ENCODE data around the gene GGA1.
A peak's percentile ranks its signal among the peaks of the same experiment; 100 is the strongest.
"Not testable (repeated sequence)": the region's sequence is repeated elsewhere in the genome, so short reads cannot be mapped to it uniquely, and the experiment has no call there.

GGA1 gene

GRCh38 chr22:37570661-37570976 lies 38.0 kb upstream of the GGA1 start:
- DNase-seq (ENCODE audit: low read depth), result no peak

GRCh38 chr22:37571258-37571991 lies 37.2 kb upstream of the GGA1 start:
- DNase-seq (ENCODE audit: low read depth), result no peak

- DNase-seq (ENCODE audit: low read depth), result no peak
Observed at GRCh38 chr22:37571992-37572373, 36.7 kb upstream of the GGA1 start.

- DNase-seq (ENCODE audit: low read depth), result no peak
Observed at GRCh38 chr22:37575490-37576003, 33.1 kb upstream of the GGA1 start.

GRCh38 chr22:37578002-37578401 lies 30.6 kb upstream of the GGA1 start:
- DNase-seq (ENCODE audit: low read depth), result no peak

GRCh38 chr22:37581504-37581903 lies 27.1 kb upstream of the GGA1 start:
- no peak for DNase-seq (ENCODE audit: low read depth)

GRCh38 chr22:37582526-37582925 lies 26.1 kb upstream of the GGA1 start:
- DNase-seq (ENCODE audit: low read depth), result no peak

GRCh38 chr22:37588546-37589215 lies 20.0 kb upstream of the GGA1 start:
- DNase-seq (ENCODE audit: low read depth), result no peak

- no peak for DNase-seq (ENCODE audit: low read depth)
Observed at GRCh38 chr22:37589636-37590035, 19.0 kb upstream of the GGA1 start.

- DNase-seq (ENCODE audit: low read depth), result not testable (repeated sequence)
Observed at GRCh38 chr22:37591081-37591480, 17.6 kb upstream of the GGA1 start.

GRCh38 chr22:37591823-37592404 lies 16.7 kb upstream of the GGA1 start:
- DNase-seq (ENCODE audit: low read depth), result no peak

- DNase-seq (ENCODE audit: low read depth), result no peak
Observed at GRCh38 chr22:37594237-37594636, 14.4 kb upstream of the GGA1 start.

GRCh38 chr22:37599153-37599552 lies 9.5 kb upstream of the GGA1 start:
- no peak for DNase-seq (ENCODE audit: low read depth)

- DNase-seq (ENCODE audit: low read depth), result no peak
Observed at GRCh38 chr22:37601203-37601539, 7.5 kb upstream of the GGA1 start.

- DNase-seq (ENCODE audit: low read depth), result peak; percentile 31
Observed at GRCh38 chr22:37601540-37602442, 6.8 kb upstream of the GGA1 start.

GRCh38 chr22:37602546-37603277 lies 5.9 kb upstream of the GGA1 start:
- not testable (repeated sequence) for DNase-seq (ENCODE audit: low read depth)

- no peak for DNase-seq (ENCODE audit: low read depth)
Observed at GRCh38 chr22:37604074-37604473, 4.6 kb upstream of the GGA1 start.

- no peak for DNase-seq (ENCODE audit: low read depth)
Observed at GRCh38 chr22:37604875-37605274, 3.8 kb upstream of the GGA1 start.

- DNase-seq (ENCODE audit: low read depth), result peak; percentile 26
Observed at GRCh38 chr22:37607010-37607934, 1.4 kb upstream of the GGA1 start.

- DNase-seq (ENCODE audit: low read depth), result no peak
Observed at GRCh38 chr22:37607935-37608476, 628 bp upstream of the GGA1 start.
